ENCODE data around the gene MRPL32.

Gene MRPL32

GRCh38 chr7:42982604-42983115 is 50.5 kb downstream of the MRPL32 start:
- TF ChIP-seq, protein P1, sequence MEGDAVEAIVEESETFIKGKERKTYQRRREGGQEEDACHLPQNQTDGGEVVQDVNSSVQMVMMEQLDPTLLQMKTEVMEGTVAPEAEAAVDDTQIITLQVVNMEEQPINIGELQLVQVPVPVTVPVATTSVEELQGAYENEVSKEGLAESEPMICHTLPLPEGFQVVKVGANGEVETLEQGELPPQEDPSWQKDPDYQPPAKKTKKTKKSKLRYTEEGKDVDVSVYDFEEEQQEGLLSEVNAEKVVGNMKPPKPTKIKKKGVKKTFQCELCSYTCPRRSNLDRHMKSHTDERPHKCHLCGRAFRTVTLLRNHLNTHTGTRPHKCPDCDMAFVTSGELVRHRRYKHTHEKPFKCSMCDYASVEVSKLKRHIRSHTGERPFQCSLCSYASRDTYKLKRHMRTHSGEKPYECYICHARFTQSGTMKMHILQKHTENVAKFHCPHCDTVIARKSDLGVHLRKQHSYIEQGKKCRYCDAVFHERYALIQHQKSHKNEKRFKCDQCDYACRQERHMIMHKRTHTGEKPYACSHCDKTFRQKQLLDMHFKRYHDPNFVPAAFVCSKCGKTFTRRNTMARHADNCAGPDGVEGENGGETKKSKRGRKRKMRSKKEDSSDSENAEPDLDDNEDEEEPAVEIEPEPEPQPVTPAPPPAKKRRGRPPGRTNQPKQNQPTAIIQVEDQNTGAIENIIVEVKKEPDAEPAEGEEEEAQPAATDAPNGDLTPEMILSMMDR (IDR thresholded peaks at IDR 0.05; ENCODE audit: low read depth, low read length, missing control alignments) = no peak
- no peak for DNase-seq
- H3K4me3 ChIP-seq (ENCODE audit: low read depth, low read length) = no peak overlapping the region
- H3K27ac ChIP-seq = no peak overlapping the region
- H3K36me3 ChIP-seq (replicated peaks) = no peaks in the 10 kb centered on the region
- no peaks in the 10 kb centered on the region for H3K27me3 ChIP-seq (replicated peaks)
- in situ Hi-C loops (cut with HindIII; ENCODE audit: low pct_ligation_motif_present, low sequenced_read_pairs) = no loop called here

- no peaks in the 10 kb centered on the region for H3K36me3 ChIP-seq (replicated peaks)
- in situ Hi-C loops (cut with HindIII; ENCODE audit: low pct_ligation_motif_present, low sequenced_read_pairs) = no loop called here
- no peak overlapping the region for H3K27ac ChIP-seq
- DNase-seq = no peak
- H3K27me3 ChIP-seq (replicated peaks) = no peaks in the 10 kb centered on the region
- TF ChIP-seq, protein P1 (IDR thresholded peaks at IDR 0.05; ENCODE audit: low read depth, low read length, missing control alignments) = no peak
- no peak overlapping the region for H3K4me3 ChIP-seq (ENCODE audit: low read depth, low read length)
Observed at GRCh38 chr7:42984137-42984536, 52.0 kb downstream of the MRPL32 start.

DNA sequence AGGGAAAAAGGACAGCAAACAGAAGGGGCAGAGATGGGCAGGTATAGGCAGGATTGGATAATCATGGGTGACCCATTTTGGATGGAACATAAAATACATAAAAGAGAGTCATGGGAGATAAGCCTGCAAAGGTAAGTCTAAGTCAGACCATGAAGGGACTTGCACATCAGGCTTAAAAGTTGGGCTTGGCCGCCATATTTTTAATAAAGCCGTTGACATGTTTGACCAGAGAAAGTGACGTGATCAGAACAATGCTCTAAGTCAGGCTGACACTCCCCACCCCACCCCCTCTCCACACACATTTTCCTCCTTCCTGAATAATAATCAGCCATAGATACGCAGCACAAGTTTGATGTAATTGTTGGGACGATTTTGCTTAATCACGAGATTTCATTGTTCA is 54.0 kb downstream of the MRPL32 start:
- TF ChIP-seq, protein P1 (IDR thresholded peaks at IDR 0.05; ENCODE audit: low read depth, low read length, missing control alignments) = no peak
- Histone ChIP-seq H3K27ac (no peak overlapping the region), H3K4me3 (ENCODE audit: low read depth, low read length) (no peak overlapping the region), H3K27me3 (replicated peaks) (no peaks in the 10 kb centered on the region), H3K36me3 (replicated peaks) (no peaks in the 10 kb centered on the region)
- no peak for DNase-seq
- in situ Hi-C loops (cut with HindIII; ENCODE audit: low pct_ligation_motif_present, low sequenced_read_pairs) = no loop called here

DNA sequence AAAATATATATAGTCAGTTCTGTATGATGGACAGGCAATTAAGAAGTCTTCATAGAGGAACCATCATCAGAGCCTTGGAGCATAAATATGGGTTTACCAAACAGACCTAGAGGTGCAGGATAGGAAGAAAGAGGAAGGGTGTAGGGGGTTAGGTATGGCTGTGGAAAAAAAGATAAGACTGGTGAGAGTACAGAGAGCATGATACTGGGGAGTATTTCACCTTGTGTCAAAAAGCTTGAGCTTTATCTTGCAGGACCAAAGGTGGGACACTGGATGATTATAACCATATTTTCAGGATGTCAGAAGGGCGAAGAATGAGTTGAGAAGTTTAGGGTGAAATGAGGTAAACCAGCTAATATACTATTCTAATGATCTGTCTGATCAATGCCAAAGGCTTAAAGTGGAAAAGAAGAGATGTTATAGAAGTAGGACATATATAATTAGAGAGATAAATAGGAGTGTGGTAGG is 54.6 kb downstream of the MRPL32 start:
- Histone ChIP-seq H3K27ac (no peak overlapping the region), H3K27me3 (replicated peaks) (no peaks in the 10 kb centered on the region), H3K4me3 (ENCODE audit: low read depth, low read length) (no peak overlapping the region), H3K36me3 (replicated peaks) (no peaks in the 10 kb centered on the region)
- DNase-seq = no peak
- TF ChIP-seq, protein P1 (IDR thresholded peaks at IDR 0.05; ENCODE audit: low read depth, low read length, missing control alignments) = no peak
- in situ Hi-C loops (cut with HindIII; ENCODE audit: low pct_ligation_motif_present, low sequenced_read_pairs) = no loop called here

Data from brain microvascular endothelial cell (primary cell).